GM19099 (cell line): ENCODE results near the gene RTEL1.

Experiments used
- POLR2A ChIP-seq: IDR thresholded peaks from 3 replicates; pipeline ENCODE4 v1.6.1; 2011; ENCODE audit warnings: low read depth; ENCODE audit not compliant: insufficient read length; ENCODE audit errors: extremely low read depth

RTEL1 gene

GRCh38 chr20:63690003-63690897 is 32.1 kb downstream of the RTEL1 start:
- no peak for TF ChIP-seq POLR2A

DNA sequence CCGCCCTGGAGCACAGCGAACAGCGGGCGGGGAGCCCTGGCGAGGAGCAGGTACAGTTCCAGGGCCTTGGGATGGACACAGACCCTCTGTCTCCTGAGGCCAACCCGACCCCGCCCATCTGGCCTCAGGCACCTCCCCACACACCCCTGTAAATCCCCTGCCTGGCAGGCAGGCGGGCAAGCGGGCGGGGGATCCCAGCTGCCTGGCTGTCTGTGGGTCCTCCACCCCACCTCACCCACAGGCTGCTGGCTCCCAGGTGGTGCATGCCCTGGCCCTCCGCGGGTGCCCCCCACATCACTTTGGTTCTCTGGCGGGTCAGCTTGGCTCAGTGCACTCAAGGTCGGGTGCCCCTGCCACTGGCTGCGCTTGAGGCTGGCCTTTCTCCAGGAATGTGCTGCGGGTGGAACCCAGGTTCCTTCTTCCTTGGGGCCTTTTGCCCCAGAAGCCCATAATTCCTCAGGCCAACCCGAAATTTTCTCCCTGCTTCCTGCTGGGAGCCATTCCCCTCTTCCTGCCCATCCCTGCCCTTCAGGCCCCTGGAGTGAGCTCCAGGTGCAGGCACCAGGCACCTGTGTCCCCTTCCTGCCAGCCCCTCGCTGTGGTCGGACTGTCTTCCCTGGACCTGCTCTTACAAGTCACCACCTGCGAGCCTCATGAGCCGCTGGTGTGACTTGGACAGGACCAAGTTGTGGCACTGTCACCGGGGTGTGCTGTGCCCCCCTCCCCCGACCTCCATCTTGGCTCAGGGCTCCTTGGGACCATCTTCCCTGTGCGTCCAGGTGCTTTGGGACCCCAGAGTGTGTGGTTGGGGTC is 33.0 kb downstream of the RTEL1 start:
- no peak for TF ChIP-seq POLR2A

DNA sequence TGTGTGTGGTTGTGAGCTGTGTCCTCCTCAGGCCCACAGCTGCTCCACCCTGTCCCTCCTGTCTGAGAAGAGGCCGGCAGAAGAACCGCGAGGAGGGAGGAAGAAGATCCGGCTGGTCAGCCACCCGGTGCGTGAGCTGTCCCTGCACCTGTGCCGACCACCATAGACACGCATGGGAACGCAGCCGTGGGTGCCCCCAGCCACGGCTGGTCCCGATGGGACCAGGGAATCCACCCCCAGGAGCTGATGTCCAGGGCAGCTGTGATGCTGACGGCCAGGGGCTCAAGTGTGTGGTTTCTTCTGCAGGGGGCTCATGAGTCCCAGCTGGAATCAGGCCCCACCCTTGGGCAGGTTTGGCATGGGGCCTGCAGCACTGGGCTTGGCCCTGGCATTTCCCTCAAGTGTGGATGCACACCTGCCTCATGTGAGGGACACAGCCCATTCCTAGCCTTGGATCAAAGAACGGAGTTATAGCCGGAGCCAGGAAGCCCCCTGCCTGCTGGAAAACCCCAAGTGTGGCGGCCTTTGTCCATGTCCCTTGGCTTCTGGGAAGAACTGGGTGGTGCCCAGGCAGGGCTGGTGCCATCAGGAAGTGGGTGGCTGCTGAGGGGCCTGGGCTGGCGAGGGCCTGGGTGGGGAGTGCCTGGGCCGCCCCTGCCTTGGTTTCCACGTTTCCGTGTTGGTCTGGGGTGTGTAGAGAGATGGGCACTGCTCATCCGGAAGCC is 33.8 kb downstream of the RTEL1 start:
- TF ChIP-seq POLR2A = no peak

GRCh38 chr20:63692436-63693082 is 34.4 kb downstream of the RTEL1 start:
- no peak for TF ChIP-seq POLR2A

DNA sequence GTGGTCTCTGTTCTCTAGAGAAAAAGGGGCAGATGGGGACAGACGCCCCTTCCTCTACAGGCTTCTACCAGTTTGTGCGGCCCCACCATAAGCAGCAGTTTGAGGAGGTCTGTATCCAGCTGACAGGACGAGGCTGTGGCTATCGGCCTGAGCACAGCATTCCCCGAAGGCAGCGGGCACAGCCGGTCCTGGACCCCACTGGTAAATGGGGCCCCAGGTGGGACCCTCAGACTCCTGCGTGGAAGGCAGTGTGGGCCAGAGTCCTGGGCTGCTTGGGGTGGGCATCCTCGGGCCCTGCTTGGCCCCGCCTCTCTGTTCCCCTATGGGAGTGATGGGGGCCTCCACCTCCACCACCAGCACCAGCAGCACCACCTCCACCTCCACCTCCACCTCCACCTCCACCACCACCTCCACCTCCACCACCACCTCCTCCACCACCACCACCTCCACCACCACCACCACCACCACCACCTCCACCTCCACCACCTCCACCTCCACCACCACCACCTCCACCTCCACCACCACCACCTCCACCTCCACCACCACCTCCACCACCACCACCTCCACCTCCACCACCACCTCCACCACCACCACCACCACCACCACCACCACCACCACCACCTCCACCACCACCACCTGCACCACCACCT is 35.1 kb downstream of the RTEL1 start:
- TF ChIP-seq POLR2A = no peak

DNA sequence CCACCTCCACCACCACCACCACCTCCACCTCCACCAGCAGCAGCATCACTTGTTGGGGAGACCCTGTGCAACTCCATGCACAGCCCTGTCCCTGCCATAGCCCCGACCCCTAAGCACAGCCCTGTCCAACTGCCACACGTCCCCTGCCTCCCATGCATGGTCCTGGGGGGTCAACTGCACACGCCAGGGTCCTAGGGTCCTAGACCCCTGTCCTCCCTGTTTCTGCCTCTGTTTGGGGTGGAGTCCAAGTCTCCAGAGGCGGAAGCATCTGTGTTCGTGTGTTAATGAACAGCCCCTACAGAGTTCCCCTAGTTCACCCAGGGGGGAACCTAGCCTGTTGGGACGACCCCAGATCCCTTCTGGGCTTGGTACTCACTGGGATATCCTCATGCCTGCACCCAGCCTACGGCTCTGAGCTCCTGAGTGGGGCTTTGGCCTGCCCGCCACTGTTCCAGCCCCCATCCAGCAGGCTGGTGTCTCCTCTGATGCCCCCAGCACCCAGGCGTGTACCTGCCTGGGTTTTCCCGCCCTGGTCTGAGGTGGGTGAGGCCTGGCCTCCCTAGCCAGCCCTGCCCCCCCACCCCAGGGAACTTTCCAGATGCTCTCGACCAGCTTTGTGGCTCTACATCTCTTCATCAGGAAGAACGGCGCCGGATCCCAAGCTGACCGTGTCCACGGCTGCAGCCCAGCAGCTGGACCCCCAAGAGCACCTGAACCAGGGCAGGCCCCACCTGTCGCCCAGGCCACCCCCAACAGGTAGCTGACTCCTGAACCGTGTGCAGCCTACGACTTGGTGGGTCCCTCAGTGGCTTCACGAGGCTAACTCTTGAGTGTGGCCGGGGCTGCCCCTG is 35.8 kb downstream of the RTEL1 start:
- no peak for TF ChIP-seq POLR2A

DNA sequence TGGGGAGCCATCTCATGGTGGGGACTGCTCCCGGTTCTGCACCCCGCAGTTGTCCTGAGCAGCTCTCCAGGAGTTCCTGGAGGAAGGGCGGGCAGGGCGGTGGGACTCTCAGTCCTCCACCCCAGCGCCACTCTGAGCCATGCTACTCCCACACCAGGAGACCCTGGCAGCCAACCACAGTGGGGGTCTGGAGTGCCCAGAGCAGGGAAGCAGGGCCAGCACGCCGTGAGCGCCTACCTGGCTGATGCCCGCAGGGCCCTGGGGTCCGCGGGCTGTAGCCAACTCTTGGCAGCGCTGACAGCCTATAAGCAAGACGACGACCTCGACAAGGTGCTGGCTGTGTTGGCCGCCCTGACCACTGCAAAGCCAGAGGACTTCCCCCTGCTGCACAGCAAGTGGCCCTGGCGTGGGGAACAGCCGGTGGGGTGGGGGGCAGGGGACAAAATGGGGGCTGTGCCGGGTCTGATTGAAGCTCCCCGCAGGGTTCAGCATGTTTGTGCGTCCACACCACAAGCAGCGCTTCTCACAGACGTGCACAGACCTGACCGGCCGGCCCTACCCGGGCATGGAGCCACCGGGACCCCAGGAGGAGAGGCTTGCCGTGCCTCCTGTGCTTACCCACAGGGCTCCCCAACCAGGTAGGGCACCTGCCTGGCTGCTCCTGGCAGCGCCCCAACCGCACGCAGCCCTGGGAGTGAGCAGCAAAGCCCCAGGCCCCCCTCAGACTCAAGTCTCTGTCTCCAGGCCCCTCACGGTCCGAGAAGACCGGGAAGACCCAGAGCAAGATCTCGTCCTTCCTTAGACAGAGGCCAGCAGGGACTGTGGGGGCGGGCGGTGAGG is 36.7 kb downstream of the RTEL1 start:
- no peak for TF ChIP-seq POLR2A

- no peak for TF ChIP-seq POLR2A
Observed at GRCh38 chr20:63695424-63696305, 37.6 kb downstream of the RTEL1 start.

DNA sequence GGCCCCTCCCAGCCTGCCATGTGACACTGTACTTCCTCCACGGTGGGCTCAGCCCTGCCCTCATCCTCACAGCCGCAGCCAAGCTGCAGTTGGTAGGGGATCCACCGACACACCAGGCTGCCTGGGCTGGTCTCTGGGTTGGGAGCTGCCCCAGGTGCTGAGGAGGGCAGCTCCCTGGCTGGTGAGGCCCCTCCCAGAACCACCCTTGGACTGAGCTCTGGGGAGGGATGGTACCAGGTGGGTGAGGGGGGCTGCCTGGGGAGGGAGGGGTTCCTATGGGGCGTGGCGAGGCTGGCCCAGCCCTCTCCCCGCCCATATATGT is 38.2 kb downstream of the RTEL1 start:
- no peak for TF ChIP-seq POLR2A

- peak; percentile 3 for TF ChIP-seq POLR2A
Observed at GRCh38 chr20:63696628-63697356, 38.7 kb downstream of the RTEL1 start, which contains the start of gene TNFRSF6B. Gene TNFRSF6B (plus strand): TSS chr20:63696652. CDS start chr20:63696768, 116 bp downstream.

GRCh38 chr20:63697357-63697867 is 39.3 kb downstream of the RTEL1 start:
- no peak for TF ChIP-seq POLR2A
